ENCODE data around the gene SMAD9. TPM values are rescaled to one million over a fixed set of nuclear protein-coding genes. Genes with fewer than 3 reads are reported as not detected.

Gene SMAD9
- total RNA-seq, 1 donor from 2014 or later, result 0.79 TPM

GRCh38 chr13:36950920-36951319, 30.9 kb upstream of the SMAD9 start:
- DNase-seq (ENCODE audit: low read depth) (no peak), FAIRE-seq (no peak)
- Histone ChIP-seq H3K36me3 (ENCODE audit: control insufficient read depth, insufficient read depth, low read length) (no peaks in the 10 kb centered on the region), H3K27me3 (ENCODE audit: control insufficient read depth, insufficient read depth, low read length) (no peaks in the 10 kb centered on the region), H3K4me3 (ENCODE audit: low read depth, low read length) (no peak overlapping the region)
- TF ChIP-seq CTCF (IDR thresholded peaks at IDR 0.05; ENCODE audit: insufficient read depth, low read length, severe bottlenecking), result no peak

- Histone ChIP-seq H3K27me3 (ENCODE audit: control insufficient read depth, insufficient read depth, low read length) (no peaks in the 10 kb centered on the region), H3K36me3 (ENCODE audit: control insufficient read depth, insufficient read depth, low read length) (no peaks in the 10 kb centered on the region), H3K4me3 (ENCODE audit: low read depth, low read length) (no peak overlapping the region)
- no peak for TF ChIP-seq CTCF (IDR thresholded peaks at IDR 0.05; ENCODE audit: insufficient read depth, low read length, severe bottlenecking)
- no peak for FAIRE-seq
- DNase-seq (ENCODE audit: low read depth), result no peak
Observed at GRCh38 chr13:36950330-36950729, 30.3 kb upstream of the SMAD9 start.

GRCh38 chr13:36945078-36945477, 25.0 kb upstream of the SMAD9 start:
- TF ChIP-seq CTCF (IDR thresholded peaks at IDR 0.05; ENCODE audit: insufficient read depth, low read length, severe bottlenecking), result no peak
- FAIRE-seq, result peak; percentile 43
- no peaks in the 10 kb centered on the region for H3K36me3 ChIP-seq (ENCODE audit: control insufficient read depth, insufficient read depth, low read length)

GRCh38 chr13:36925603-36926002, 5.6 kb upstream of the SMAD9 start:
- no peak for TF ChIP-seq CTCF (IDR thresholded peaks at IDR 0.05; ENCODE audit: insufficient read depth, low read length, severe bottlenecking)
- no peak for DNase-seq (ENCODE audit: low read depth)

More at GRCh38 chr13:36945078-36945477, 25.0 kb upstream of the SMAD9 start:
- no peak for DNase-seq (ENCODE audit: low read depth)
- Histone ChIP-seq H3K4me3 (ENCODE audit: low read depth, low read length) (no peak overlapping the region), H3K27me3 (ENCODE audit: control insufficient read depth, insufficient read depth, low read length) (no peaks in the 10 kb centered on the region)

GRCh38 chr13:36924001-36924400, 4.0 kb upstream of the SMAD9 start:
- FAIRE-seq, result no peak

More at GRCh38 chr13:36925603-36926002, 5.6 kb upstream of the SMAD9 start:
- no peak for FAIRE-seq
- Histone ChIP-seq H3K27me3 (ENCODE audit: control insufficient read depth, insufficient read depth, low read length) (peaks cover 2% of the 10 kb centered on the region), H3K4me3 (ENCODE audit: low read depth, low read length) (no peak overlapping the region), H3K36me3 (ENCODE audit: control insufficient read depth, insufficient read depth, low read length) (no peaks in the 10 kb centered on the region)

More at GRCh38 chr13:36924001-36924400, 4.0 kb upstream of the SMAD9 start:
- no peak for DNase-seq (ENCODE audit: low read depth)
- no peaks in the 10 kb centered on the region for H3K36me3 ChIP-seq (ENCODE audit: control insufficient read depth, insufficient read depth, low read length)
- no peak overlapping the region for H3K4me3 ChIP-seq (ENCODE audit: low read depth, low read length)
- peaks cover 2% of the 10 kb centered on the region for H3K27me3 ChIP-seq (ENCODE audit: control insufficient read depth, insufficient read depth, low read length)
- no peak for TF ChIP-seq CTCF (IDR thresholded peaks at IDR 0.05; ENCODE audit: insufficient read depth, low read length, severe bottlenecking)

Data from bronchial epithelial cell (primary cell).